Measurements from ENCODE around the gene STEAP1B. TPM values are rescaled to one million over a fixed set of nuclear protein-coding genes. Genes with fewer than 3 reads are reported as not detected.
A peak's percentile ranks its signal among the peaks of the same experiment; 100 is the strongest.

Gene STEAP1B
- total RNA-seq, 6 experiments from 2014 or later: 36.6 to 101 (median 92.6) TPM

DNA sequence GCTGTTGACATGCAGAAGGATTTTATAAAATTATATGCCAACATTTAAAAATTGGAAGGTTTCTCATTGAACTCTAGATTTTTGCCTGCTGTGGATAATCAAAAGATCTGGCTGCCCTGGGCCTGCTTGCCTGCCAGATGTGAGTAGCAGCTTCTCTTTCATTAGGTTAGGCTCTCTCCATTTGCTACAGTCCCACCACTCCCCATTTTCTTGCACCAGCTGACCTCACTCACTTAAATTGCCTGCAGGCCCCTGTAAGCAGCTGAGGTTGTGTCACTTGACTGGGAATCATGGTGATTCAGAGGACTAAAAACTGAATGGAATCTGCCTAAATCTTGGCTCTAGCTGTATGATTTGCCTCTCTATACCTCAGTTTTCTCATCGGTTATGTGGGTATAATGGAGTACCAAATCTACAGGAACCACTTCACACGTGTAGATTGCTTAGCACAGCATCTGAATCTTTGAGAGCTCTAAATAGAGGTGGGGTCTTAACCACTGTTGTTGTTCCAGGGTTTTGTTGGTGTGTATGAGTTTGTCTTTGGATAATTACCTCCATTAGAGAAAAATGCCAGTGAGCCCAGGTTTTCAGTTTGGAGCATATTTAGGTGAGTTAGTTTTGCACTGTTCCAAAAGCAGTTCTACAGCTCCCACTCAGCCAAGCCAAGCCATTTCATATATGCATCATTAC lies 124.5 kb downstream of the STEAP1B start:
- peak; percentile 37 for DNase-seq
- TF ChIP-seq, protein P1, sequence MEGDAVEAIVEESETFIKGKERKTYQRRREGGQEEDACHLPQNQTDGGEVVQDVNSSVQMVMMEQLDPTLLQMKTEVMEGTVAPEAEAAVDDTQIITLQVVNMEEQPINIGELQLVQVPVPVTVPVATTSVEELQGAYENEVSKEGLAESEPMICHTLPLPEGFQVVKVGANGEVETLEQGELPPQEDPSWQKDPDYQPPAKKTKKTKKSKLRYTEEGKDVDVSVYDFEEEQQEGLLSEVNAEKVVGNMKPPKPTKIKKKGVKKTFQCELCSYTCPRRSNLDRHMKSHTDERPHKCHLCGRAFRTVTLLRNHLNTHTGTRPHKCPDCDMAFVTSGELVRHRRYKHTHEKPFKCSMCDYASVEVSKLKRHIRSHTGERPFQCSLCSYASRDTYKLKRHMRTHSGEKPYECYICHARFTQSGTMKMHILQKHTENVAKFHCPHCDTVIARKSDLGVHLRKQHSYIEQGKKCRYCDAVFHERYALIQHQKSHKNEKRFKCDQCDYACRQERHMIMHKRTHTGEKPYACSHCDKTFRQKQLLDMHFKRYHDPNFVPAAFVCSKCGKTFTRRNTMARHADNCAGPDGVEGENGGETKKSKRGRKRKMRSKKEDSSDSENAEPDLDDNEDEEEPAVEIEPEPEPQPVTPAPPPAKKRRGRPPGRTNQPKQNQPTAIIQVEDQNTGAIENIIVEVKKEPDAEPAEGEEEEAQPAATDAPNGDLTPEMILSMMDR (IDR thresholded peaks at IDR 0.05): no peak
- H3K4me1 Mint-ChIP-seq (ENCODE audit: low read depth): peaks cover 15% of the 10 kb centered on the region
- no peak overlapping the region for H3K27ac Mint-ChIP-seq
- H3K9me3 Mint-ChIP-seq: no peaks in the 10 kb centered on the region
- H3K27me3 Mint-ChIP-seq (ENCODE audit: insufficient read depth): peaks cover 2% of the 10 kb centered on the region; the same call in 1 of the 2 replicates
- no peaks in the 10 kb centered on the region for H3K36me3 Mint-ChIP-seq (ENCODE audit: low read depth)
- H3K4me3 Mint-ChIP-seq: no peak overlapping the region

DNA sequence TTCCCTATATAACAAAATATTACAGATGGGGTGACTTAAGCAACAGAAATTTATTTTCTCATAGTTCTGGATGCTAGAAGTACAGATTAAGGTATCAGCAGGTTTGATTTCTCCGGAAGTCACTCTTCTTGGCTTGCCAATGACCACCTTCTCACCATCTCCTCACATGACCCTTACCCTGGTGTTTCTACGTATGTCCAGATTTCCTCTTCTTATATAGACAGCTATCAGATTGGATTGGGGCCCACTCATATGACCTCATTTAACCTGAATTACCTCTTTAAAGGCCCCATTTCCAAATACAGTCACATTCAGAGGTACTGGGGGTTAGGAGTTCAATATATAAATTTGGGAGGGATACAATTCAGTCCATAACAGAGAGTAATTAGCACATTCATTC lies 126.1 kb downstream of the STEAP1B start:
- Mint-ChIP-seq H3K4me3 (no peak overlapping the region), H3K4me1 (ENCODE audit: low read depth) (peaks cover 15% of the 10 kb centered on the region), H3K9me3 (no peaks in the 10 kb centered on the region), H3K27me3 (ENCODE audit: insufficient read depth) (peaks cover 2% of the 10 kb centered on the region; the same call in 1 of the 2 replicates), H3K27ac (no peak overlapping the region), H3K36me3 (ENCODE audit: low read depth) (no peaks in the 10 kb centered on the region)
- DNase-seq: no peak
- TF ChIP-seq, protein P1 (IDR thresholded peaks at IDR 0.05): no peak

DNA sequence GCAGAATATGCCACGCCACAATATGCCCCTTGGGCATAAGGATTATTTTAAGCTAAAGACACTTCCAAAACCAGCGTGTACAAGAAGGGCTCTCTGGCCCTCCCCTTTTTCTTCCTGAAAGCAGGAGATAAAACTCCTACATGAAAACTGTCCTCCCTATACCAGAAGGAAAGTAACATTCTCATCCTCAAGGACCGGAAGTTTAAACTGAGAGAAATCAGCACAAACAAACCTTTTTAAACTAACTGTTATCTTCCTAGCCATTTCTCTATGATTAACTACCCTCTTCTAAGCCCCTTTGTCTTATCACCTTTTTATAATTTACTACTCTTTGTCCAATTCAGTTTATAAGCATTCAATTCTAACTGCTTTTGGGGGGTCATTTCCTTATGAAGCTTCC lies 126.6 kb downstream of the STEAP1B start:
- TF ChIP-seq, protein P1 (IDR thresholded peaks at IDR 0.05): no peak
- H3K4me3 Mint-ChIP-seq: no peak overlapping the region
- peaks cover 2% of the 10 kb centered on the region; the same call in 1 of the 2 replicates for H3K27me3 Mint-ChIP-seq (ENCODE audit: insufficient read depth)
- no peaks in the 10 kb centered on the region for H3K36me3 Mint-ChIP-seq (ENCODE audit: low read depth)
- H3K4me1 Mint-ChIP-seq (ENCODE audit: low read depth): peaks cover 15% of the 10 kb centered on the region
- no peak for DNase-seq
- H3K9me3 Mint-ChIP-seq: no peaks in the 10 kb centered on the region
- no peak overlapping the region for H3K27ac Mint-ChIP-seq

DNA sequence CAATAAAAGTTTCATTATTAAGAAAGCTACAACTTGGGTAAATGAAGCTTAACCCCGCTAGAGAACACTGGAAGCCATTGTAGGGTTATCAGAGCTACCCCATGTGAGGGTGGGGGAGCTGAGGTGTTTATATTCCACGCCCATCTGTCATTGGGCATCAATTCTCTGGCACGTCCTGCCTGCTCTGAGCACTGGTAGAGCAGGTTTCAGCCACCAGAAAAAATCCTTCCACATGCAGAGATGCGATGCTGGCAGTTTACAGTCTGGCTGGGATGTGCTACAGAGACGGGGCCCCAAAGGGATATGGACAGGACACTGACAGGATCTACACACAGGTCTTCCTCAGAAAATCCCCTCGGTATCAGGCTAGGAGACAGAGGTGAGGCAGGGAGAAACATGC lies 127.1 kb downstream of the STEAP1B start:
- H3K4me3 Mint-ChIP-seq: no peak overlapping the region
- no peak overlapping the region for H3K27ac Mint-ChIP-seq
- peaks cover 15% of the 10 kb centered on the region for H3K4me1 Mint-ChIP-seq (ENCODE audit: low read depth)
- no peak for DNase-seq
- H3K36me3 Mint-ChIP-seq (ENCODE audit: low read depth): no peaks in the 10 kb centered on the region
- peaks cover 2% of the 10 kb centered on the region; the same call in 1 of the 2 replicates for H3K27me3 Mint-ChIP-seq (ENCODE audit: insufficient read depth)
- TF ChIP-seq, protein P1 (IDR thresholded peaks at IDR 0.05): no peak
- no peaks in the 10 kb centered on the region for H3K9me3 Mint-ChIP-seq

DNA sequence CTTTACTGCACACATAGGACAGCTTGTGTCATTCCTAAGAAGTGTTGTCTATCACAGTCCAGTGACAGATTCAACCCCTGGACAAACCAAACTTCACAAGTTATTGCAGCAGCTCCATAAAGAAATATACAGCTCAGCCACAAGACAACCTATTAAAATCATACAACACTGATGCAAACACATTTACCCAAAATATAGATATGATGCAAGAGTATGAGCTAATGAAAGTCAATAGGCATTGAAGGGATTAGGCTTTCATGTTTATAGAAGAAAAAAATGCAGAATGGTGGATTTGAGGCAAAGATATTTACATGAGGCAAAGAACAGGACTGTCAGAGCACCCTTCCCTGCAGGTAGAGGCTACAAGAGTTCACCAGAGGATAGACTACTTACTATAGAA lies 128.1 kb downstream of the STEAP1B start:
- DNase-seq: no peak
- Mint-ChIP-seq H3K36me3 (ENCODE audit: low read depth) (no peaks in the 10 kb centered on the region), H3K27ac (no peak overlapping the region), H3K27me3 (ENCODE audit: insufficient read depth) (no peaks in the 10 kb centered on the region), H3K4me3 (no peak overlapping the region), H3K4me1 (ENCODE audit: low read depth) (peaks cover 15% of the 10 kb centered on the region), H3K9me3 (no peaks in the 10 kb centered on the region)
- TF ChIP-seq, protein P1 (IDR thresholded peaks at IDR 0.05): no peak

Other genes with a start within 250 kb of the STEAP1B start
- 1 to 10 TPM in 4 of 6 experiments, under 1 TPM in 2; 0.33 to 2.4 (median 1.3) TPM for gene RAPGEF5, start 143.0 kb downstream of the STEAP1B start, total RNA-seq (2021; fragmentation: NEBNext Ultra II Directional; extraction: Animal tissue kit (Norgen Biotek cat#: 25700))
- 10 to 100 TPM; 21.3 to 55.1 (median 50.0) TPM for gene IL6, start 227.0 kb upstream of the STEAP1B start, total RNA-seq (2021; fragmentation: NEBNext Ultra II Directional; extraction: Animal tissue kit (Norgen Biotek cat#: 25700))